GM21528 (cell line): Measurements from ENCODE around the gene PROCA1.

ENCODE experiments used
- ATAC-seq: cut with Tn5 transposase; IDR thresholded peaks from one replicate; pipeline ENCODE4 v1.9.1; 2021; ENCODE audit warnings: mild to moderate bottlenecking, moderate library complexity; ENCODE audit not compliant: unreplicated experiment, low FRiP score

PROCA1 gene

GRCh38 chr17:28711723-28712031 is at the start of gene PROCA1:
Gene PROCA1 (minus strand): TSS chr17:28711888. CDS start chr17:28711660, 228 bp downstream.
- ATAC-seq: peak; percentile 35

GRCh38 chr17:28760601-28761562 is 49.2 kb upstream of the PROCA1 start:
- no peak for ATAC-seq

GRCh38 chr17:28759256-28759865 is 47.7 kb upstream of the PROCA1 start:
- no peak for ATAC-seq

GRCh38 chr17:28758411-28759121 is 46.9 kb upstream of the PROCA1 start:
- no peak for ATAC-seq

GRCh38 chr17:28756049-28756804 is 44.5 kb upstream of the PROCA1 start:
- ATAC-seq: no peak

- no peak for ATAC-seq
Observed at GRCh38 chr17:28755486-28755885, 43.8 kb upstream of the PROCA1 start.

GRCh38 chr17:28751600-28752366 is 40.1 kb upstream of the PROCA1 start:
- no peak for ATAC-seq

- ATAC-seq: peak; percentile 52
Observed at GRCh38 chr17:28750178-28751047, 38.7 kb upstream of the PROCA1 start.

GRCh38 chr17:28749516-28750177 is 38.0 kb upstream of the PROCA1 start:
- no peak for ATAC-seq

GRCh38 chr17:28748852-28749515 is 37.3 kb upstream of the PROCA1 start:
- no peak for ATAC-seq

- no peak for ATAC-seq
Observed at GRCh38 chr17:28747801-28748750, 36.4 kb upstream of the PROCA1 start.

- ATAC-seq: no peak
Observed at GRCh38 chr17:28747051-28747691, 35.5 kb upstream of the PROCA1 start.

- no peak for ATAC-seq
Observed at GRCh38 chr17:28746611-28747050, 34.9 kb upstream of the PROCA1 start.

- no peak for ATAC-seq
Observed at GRCh38 chr17:28745786-28746411, 34.2 kb upstream of the PROCA1 start.

- no peak for ATAC-seq
Observed at GRCh38 chr17:28744972-28745785, 33.5 kb upstream of the PROCA1 start.
